Lower lobe of right lung (tissue), 2 donors: Measurements from ENCODE around the gene PODXL. TPM values are rescaled to one million over a fixed set of nuclear protein-coding genes. Genes with fewer than 3 reads are reported as not detected.

Experiments used
- ATAC-seq, 2 donors: fragments of 200-7000 bp; cut with Tn5 transposase; one replicate each; pipeline ENCODE4 v1.9.1; 2020 to 2022; ENCODE audit warnings: mild to moderate bottlenecking in 2 of 2, moderate library complexity in 2 of 2
- DNase-seq: peaks from one replicate; pipeline ENCODE4 v3.0.0-alpha.2; 2020
- H3K27ac ChIP-seq: fragments of 200-600 bp; one replicate; pipeline ENCODE4 v1.8.0; 2022
- H3K27me3 ChIP-seq: fragments of 200-600 bp; one replicate; pipeline ENCODE4 v1.8.0; 2022; ENCODE audit warnings: low read depth
- H3K36me3 ChIP-seq: fragments of 200-600 bp; one replicate; pipeline ENCODE4 v1.8.0; 2022; ENCODE audit warnings: mild to moderate bottlenecking
- H3K4me1 ChIP-seq: fragments of 200-600 bp; one replicate; pipeline ENCODE4 v1.8.0; 2022
- H3K4me3 ChIP-seq: fragments of 200-600 bp; one replicate; pipeline ENCODE4 v1.8.0; 2022; ENCODE audit warnings: mild to moderate bottlenecking
- H3K9me3 ChIP-seq: fragments of 200-600 bp; one replicate; pipeline ENCODE4 v1.8.0; 2022
- CTCF ChIP-seq: fragments of 200-600 bp; IDR thresholded peaks from one replicate; pipeline ENCODE4 v1.8.0; 2022; ENCODE audit warnings: antibody characterized with exemption, mild to moderate bottlenecking
- intact Hi-C: fragments of 100-400 bp; cut with DNase I; formaldehyde crosslinking; loops from one replicate; pipeline ENCODE4 v1.11.0; 2022
- total RNA-seq: library from RNA; stranded (reverse); fragmentation: NEBNext Ultra II Directional; extraction: Animal tissue kit (Norgen Biotek cat#: 25700); gene quantifications from one replicate; pipeline ENCODE4 v1.2.1, GENCODE V29; 2021
- donor health status: DM: no; HTN: yes; CAD: no; lungs with severe emphysema.

Gene PODXL
- total RNA-seq, 1 donor from 2014 or later, result 116 TPM

- Histone ChIP-seq H3K27me3 (no peaks in the 10 kb centered on the region), H3K27ac (no peak overlapping the region), H3K4me1 (peaks cover 29% of the 10 kb centered on the region), H3K4me3 (no peak overlapping the region), H3K9me3 (no peaks in the 10 kb centered on the region), H3K36me3 (no peaks in the 10 kb centered on the region)
- ATAC-seq, result no peak
- no peak for TF ChIP-seq CTCF
- intact Hi-C loops, result no loop called here
- no peak for DNase-seq
Measured at GRCh38 chr7:131548371-131548770, 8.1 kb downstream of the PODXL start.

DNA sequence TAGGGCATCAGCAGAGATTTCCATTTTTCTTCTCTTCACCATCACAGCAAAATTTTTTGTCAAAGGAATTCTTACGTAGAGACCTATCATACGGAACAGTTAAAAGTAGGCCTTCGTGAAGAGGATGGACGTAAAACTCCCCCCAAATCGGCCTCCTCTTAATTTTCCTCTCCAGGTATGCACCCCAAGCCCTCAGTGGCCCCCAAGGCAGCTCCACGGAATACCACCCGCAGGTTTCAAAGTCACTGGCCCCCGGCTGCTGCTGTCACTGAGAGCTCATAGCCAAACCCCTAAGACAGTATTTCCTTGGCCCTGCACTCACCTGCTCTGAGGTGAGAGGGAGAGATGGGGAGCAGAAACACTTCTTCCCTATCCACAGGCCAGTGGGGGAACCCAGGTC, 8.8 kb downstream of the PODXL start:
- no peak overlapping the region for H3K4me3 ChIP-seq
- H3K27me3 ChIP-seq, result no peaks in the 10 kb centered on the region
- H3K4me1 ChIP-seq, result peaks cover 35% of the 10 kb centered on the region
- H3K27ac ChIP-seq, result no peak overlapping the region
- no peak for DNase-seq
- ATAC-seq, result no peak
- TF ChIP-seq CTCF, result no peak
- intact Hi-C loops, result no loop called here
- no peaks in the 10 kb centered on the region for H3K36me3 ChIP-seq
- H3K9me3 ChIP-seq, result no peaks in the 10 kb centered on the region

DNA sequence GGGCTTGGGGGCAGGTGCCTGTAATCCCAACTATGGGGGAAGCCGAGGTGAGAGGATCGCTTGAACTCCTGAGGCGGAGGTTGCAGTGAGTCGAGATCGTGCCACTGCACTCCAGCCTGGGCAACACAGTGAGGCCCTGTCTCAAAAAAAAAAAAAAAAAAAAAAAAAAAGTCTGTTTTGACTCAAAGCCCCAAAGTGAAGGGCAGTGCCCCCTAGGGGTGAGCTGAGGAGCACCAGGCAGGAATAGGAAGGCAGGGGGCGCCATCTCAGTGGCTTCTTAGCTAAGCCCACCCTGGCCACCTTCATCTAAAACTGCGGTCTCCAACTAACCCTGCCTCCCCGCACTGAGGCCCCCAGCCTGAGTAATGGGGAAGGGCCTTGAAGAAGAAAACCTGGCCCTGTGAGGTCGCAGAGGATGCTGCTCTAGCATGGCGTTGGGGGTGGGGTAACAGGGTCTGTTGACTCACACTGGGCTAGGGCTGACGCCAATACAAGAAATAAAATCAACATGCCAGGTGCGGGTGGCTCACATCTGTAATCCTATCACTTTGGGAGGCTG, 9.8 kb downstream of the PODXL start:
- no peaks in the 10 kb centered on the region for H3K27me3 ChIP-seq
- peak; percentile 55 for TF ChIP-seq CTCF
- no peaks in the 10 kb centered on the region for H3K36me3 ChIP-seq
- H3K4me3 ChIP-seq, result no peak overlapping the region
- ATAC-seq (peak; percentile 12), DNase-seq (no peak)
- H3K27ac ChIP-seq, result no peak overlapping the region
- no peaks in the 10 kb centered on the region for H3K9me3 ChIP-seq
- H3K4me1 ChIP-seq, result peaks cover 44% of the 10 kb centered on the region
- intact Hi-C loops, result no loop called here

- Histone ChIP-seq H3K4me1 (peaks cover 47% of the 10 kb centered on the region), H3K4me3 (peak overlapping the region; percentile 29), H3K27ac (peak overlapping the region; percentile 50), H3K9me3 (no peaks in the 10 kb centered on the region), H3K27me3 (no peaks in the 10 kb centered on the region), H3K36me3 (no peaks in the 10 kb centered on the region)
- intact Hi-C loops, result no loop called here
- DNase-seq, result no peak
- TF ChIP-seq CTCF, result no peak
- peak; percentile 89 to 93 for ATAC-seq
Measured at GRCh38 chr7:131546126-131546525, 10.3 kb downstream of the PODXL start.

GRCh38 chr7:131544449-131545301, 11.8 kb downstream of the PODXL start:
- no peak overlapping the region for H3K4me3 ChIP-seq
- no peak for TF ChIP-seq CTCF
- peak overlapping the region; percentile 50 for H3K27ac ChIP-seq
- DNase-seq (no peak), ATAC-seq (peak in 1 of 2 donors; percentile 3)
- H3K27me3 ChIP-seq, result no peaks in the 10 kb centered on the region
- intact Hi-C loops, result no loop called here
- H3K36me3 ChIP-seq, result no peaks in the 10 kb centered on the region
- no peaks in the 10 kb centered on the region for H3K9me3 ChIP-seq
- peaks cover 57% of the 10 kb centered on the region for H3K4me1 ChIP-seq
